HG03565 (cell line): ENCODE results near the gene TMEM45B.
"Not testable (repeated sequence)": the region's sequence is repeated elsewhere in the genome, so short reads cannot be mapped to it uniquely, and the experiment has no call there.

Experiments used
- ATAC-seq: cut with Tn5 transposase; IDR thresholded peaks from one replicate; pipeline ENCODE4 v1.9.1; 2021; ENCODE audit warnings: mild to moderate bottlenecking, moderate library complexity; ENCODE audit not compliant: unreplicated experiment

The TMEM45B gene

GRCh38 chr11:129815596-129816461 lies at the start of gene TMEM45B:
Gene TMEM45B (plus strand): TSS chr11:129815848. CDS start chr11:129852483, 36,635 bp downstream.
- ATAC-seq = no peak

GRCh38 chr11:129766898-129767604 lies 48.6 kb upstream of the TMEM45B start:
- ATAC-seq = peak; percentile 49

- no peak for ATAC-seq
Measured at GRCh38 chr11:129767827-129768226, 47.8 kb upstream of the TMEM45B start.

- ATAC-seq = no peak
Measured at GRCh38 chr11:129768356-129768755, 47.3 kb upstream of the TMEM45B start.

- no peak for ATAC-seq
Measured at GRCh38 chr11:129769059-129769458, 46.6 kb upstream of the TMEM45B start.

- ATAC-seq = no peak
Measured at GRCh38 chr11:129770993-129771392, 44.7 kb upstream of the TMEM45B start.

- not testable (repeated sequence) for ATAC-seq
Measured at GRCh38 chr11:129771456-129771855, 44.2 kb upstream of the TMEM45B start.

- ATAC-seq = no peak
Measured at GRCh38 chr11:129778877-129779276, 36.8 kb upstream of the TMEM45B start.

- no peak for ATAC-seq
Measured at GRCh38 chr11:129779342-129779741, 36.3 kb upstream of the TMEM45B start.

GRCh38 chr11:129785383-129786111 lies 30.1 kb upstream of the TMEM45B start:
- no peak for ATAC-seq

GRCh38 chr11:129786112-129786416 lies 29.6 kb upstream of the TMEM45B start:
- ATAC-seq = not testable (repeated sequence)

- ATAC-seq = no peak
Measured at GRCh38 chr11:129787532-129788155, 28.0 kb upstream of the TMEM45B start.

GRCh38 chr11:129788278-129788677 lies 27.4 kb upstream of the TMEM45B start:
- no peak for ATAC-seq

- ATAC-seq = no peak
Measured at GRCh38 chr11:129790106-129790505, 25.5 kb upstream of the TMEM45B start.

- ATAC-seq = no peak
Measured at GRCh38 chr11:129791515-129791914, 24.1 kb upstream of the TMEM45B start.

- ATAC-seq = no peak
Measured at GRCh38 chr11:129792663-129793062, 23.0 kb upstream of the TMEM45B start.

GRCh38 chr11:129795089-129795488 lies 20.6 kb upstream of the TMEM45B start:
- ATAC-seq = no peak

GRCh38 chr11:129798212-129798611 lies 17.4 kb upstream of the TMEM45B start:
- ATAC-seq = no peak

- ATAC-seq = not testable (repeated sequence)
Measured at GRCh38 chr11:129800162-129800561, 15.5 kb upstream of the TMEM45B start.

- no peak for ATAC-seq
Measured at GRCh38 chr11:129800655-129801054, 15.0 kb upstream of the TMEM45B start.

GRCh38 chr11:129803533-129803932 lies 12.1 kb upstream of the TMEM45B start:
- no peak for ATAC-seq
